ENCODE measurements around the gene MTIF2. TPM values are rescaled to one million over a fixed set of nuclear protein-coding genes. Genes with fewer than 3 reads are reported as not detected.
A peak's percentile ranks its signal among the peaks of the same experiment; 100 is the strongest.

MTIF2 gene
- total and polyA plus RNA-seq, 9 of the 15 experiments (the other 6 are each of a cell fraction or from before 2014, with no cell fraction given) = 58.7 to 143 (median 105) TPM

- TF ChIP-seq ZBTB40 (IDR thresholded peaks at IDR 0.05) = peak; percentile 72; the same call in 1 of the 2 replicates
- no peak for TF ChIP-seq ZBTB40 (CRISPR knock-in tag; IDR thresholded peaks at IDR 0.05)
- peak; percentile 68 for TF ChIP-seq SMAD1 (IDR thresholded peaks at IDR 0.05; ENCODE audit: low read depth, low read length, partially characterized antibody)
- no peak for TF ChIP-seq HOXB6 (CRISPR knock-in tag; IDR thresholded peaks at IDR 0.05; ENCODE audit: borderline replicate concordance)
- TF ChIP-seq ARID3A (IDR thresholded peaks at IDR 0.05; ENCODE audit: borderline replicate concordance, low read depth, low read length) = no peak
- peak; percentile 72 for TF ChIP-seq MBD2 (IDR thresholded peaks at IDR 0.05; ENCODE audit: borderline replicate concordance, low read depth)
- TF ChIP-seq MLLT1 (IDR thresholded peaks at IDR 0.05) = peak in 1 of 2 experiments; percentile 60; a peak in 2 of 4 replicates
- 0 out of 2 replicates have a peak, but pooled peaks have one; percentile 67 for TF ChIP-seq HBP1 (CRISPR knock-in tag; IDR thresholded peaks at IDR 0.05)
- no peak for TF ChIP-seq ZNF263 (CRISPR knock-in tag; IDR thresholded peaks at IDR 0.05; ENCODE audit: borderline replicate concordance)
- no peak for TF ChIP-seq MTF1 (CRISPR knock-in tag; IDR thresholded peaks at IDR 0.05; ENCODE audit: borderline replicate concordance)
- no peak for TF ChIP-seq FOXA3 (CRISPR knock-in tag; conservative IDR thresholded peaks at IDR 0.05 in 1 of 2, IDR thresholded peaks at IDR 0.05 in 1 of 2)
These were observed 36.8 kb downstream of the MTIF2 start, which contains the start of the genes CLHC1 and RPS27A (continued) for GRCh38 chr2:55232084-55232862.
